Heart left ventricle (tissue), 16 donors: ENCODE measurements around the gene SOX30. TPM values are rescaled to one million over a fixed set of nuclear protein-coding genes. Genes with fewer than 3 reads are reported as not detected.

Experiments
- ATAC-seq, 4 donors: fragments of 200-7000 bp; cut with Tn5 transposase; one replicate each; pipeline ENCODE4 v1.9.1; 2020 to 2022; ENCODE audit warnings: moderate library complexity in 4 of 4, mild to moderate bottlenecking in 3 of 4, moderate number of reproducible peaks in 1 of 4
- DNase-seq, 5 donors: peaks; one replicate each; pipeline ENCODE4 v3.0.0-alpha.2; 2020
- H3K27ac ChIP-seq, 12 donors: fragments of 200-600 bp; sonication (generic) in 4 of 12; one replicate each; pipeline versions ENCODE4 v1.5.0 to v1.8.0; 2016 to 2022; ENCODE audit warnings: mild to moderate bottlenecking in 2 of 12
- H3K27me3 ChIP-seq, 9 donors: fragments of 200-600 bp; sonication (generic) in 2 of 9; one replicate each; pipeline versions ENCODE4 v1.5.1 to v1.8.0; 2016 to 2022; ENCODE audit warnings: mild to moderate bottlenecking in 3 of 9
- H3K36me3 ChIP-seq, 9 donors: fragments of 200-600 bp; sonication (generic) in 2 of 9; one replicate each; pipeline versions ENCODE4 v1.5.0 to v1.8.0; 2018 to 2022; ENCODE audit warnings: mild to moderate bottlenecking in 2 of 9
- H3K4me1 ChIP-seq, 12 donors: fragments of 200-600 bp; sonication (generic) in 4 of 12; one replicate each; pipeline versions ENCODE4 v1.5.0 to v1.8.0; 2016 to 2022; ENCODE audit warnings: mild to moderate bottlenecking in 3 of 12
- H3K4me3 ChIP-seq, 12 donors: fragments of 200-600 bp; sonication (generic) in 4 of 12; one replicate each; pipeline versions ENCODE4 v1.5.0 to v1.8.0; 2017 to 2022; ENCODE audit warnings: mild to moderate bottlenecking in 9 of 12, moderate library complexity in 4 of 12
- H3K9me3 ChIP-seq, 12 donors: fragments of 200-600 bp; sonication (generic) in 4 of 12; one replicate each; pipeline versions ENCODE4 v1.5.0 to v1.8.0; 2016 to 2022; ENCODE audit warnings: mild to moderate bottlenecking in 1 of 12
- POLR2A ChIP-seq, 2 donors: fragments of 450-650 bp; IDR thresholded peaks; one replicate each; pipeline ENCODE4 v1.6.1; 2017; ENCODE audit warnings: antibody characterized with exemption in 2 of 2, mild to moderate bottlenecking in 2 of 2, moderate library complexity in 2 of 2
- WGBS, 4 donors: extraction: QIAGEN DNeasy Blood & Tissue Kit in 2 of 4; methylation state at CpG; one replicate each; pipeline versions ENCODE4 v1.1.5 to v1.1.7; 2013 to 2018; 5-methylcytosine and 5-hydroxymethylcytosine counted together
- intact Hi-C, 10 donors: fragments of 100-400 bp; cut with DNase I; formaldehyde crosslinking; loops; one replicate each; pipeline versions ENCODE4 v1.11.1 to v1.14.2; 2022
- polyA plus RNA-seq, 2 donors: library from polyadenylated mRNA; stranded (reverse); fragments of 200-250 nt; gene quantifications; one replicate each; pipeline ENCODE4 v1.2.3, GENCODE V29; 2013
- total RNA-seq, 9 donors: library from RNA; depleted of rRNA in 2 of 9; stranded (reverse); fragments of >200 nt in 2 of 9; fragmentation: NEBNext Ultra II Directional in 3 of 9; extraction: Animal tissue kit (Norgen Biotek cat#: 25700) in 3 of 9; gene quantifications; one replicate each; pipeline versions ENCODE4 v1.1.0 to v1.2.4, GENCODE V29; 2016 to 2023
- TF ChIP-seq, protein P1 (sequence below), 12 donors: fragments of 200-600 bp; sonication (generic) in 4 of 12; IDR thresholded peaks; one replicate each; pipeline versions ENCODE4 v1.5.0 to v1.8.0; 2018 to 2022; ENCODE audit warnings: antibody characterized with exemption in 12 of 12, mild to moderate bottlenecking in 5 of 12
- donor health status: ischemic (EF 13 %, LVEDD 7.1; RV severe dilation, severe dysfunction).
- donor health status: healthy with polysubstance abuse.
- donor health status: DM: no; HTN: yes; CAD: no.
- donor health status: DM: no; HTN: no; CAD: no.
- donor health status: ischemic (EF 25% LVEDD 6.9; RV normal size, moderate dysfunction).
- donor health status: ischemic (EF 25% LVEDD 5.7; RV mildly dilated, moderate dysfunction).
- donor health status: healthy.
- donor health status: DM: yes; HTN: yes; CAD: no.
- donor health status: ischemic (EF 35%, LVEDD 5.7; RV mildly dilated, moderate dysfunction).
- donor health status: nonischemic (EF 11% LVEDD 7.7; RV severe dilation, severe dysfunction).
- donor health status: DM: yes; HTN: yes; CAD: no.
- donor health status: PGD.
- donor health status: ischemic (EF 29% LVEDD 5.4; RV normal size, mild dysfunction).
- donor health status: nonischemic (EF 23%, LVEDD 6.1; RV moderate dilation, normal function).

Gene SOX30
- total and polyA plus RNA-seq, 11 donors: 0.08 to 0.48 (median 0.14) TPM; not detected in 5

DNA sequence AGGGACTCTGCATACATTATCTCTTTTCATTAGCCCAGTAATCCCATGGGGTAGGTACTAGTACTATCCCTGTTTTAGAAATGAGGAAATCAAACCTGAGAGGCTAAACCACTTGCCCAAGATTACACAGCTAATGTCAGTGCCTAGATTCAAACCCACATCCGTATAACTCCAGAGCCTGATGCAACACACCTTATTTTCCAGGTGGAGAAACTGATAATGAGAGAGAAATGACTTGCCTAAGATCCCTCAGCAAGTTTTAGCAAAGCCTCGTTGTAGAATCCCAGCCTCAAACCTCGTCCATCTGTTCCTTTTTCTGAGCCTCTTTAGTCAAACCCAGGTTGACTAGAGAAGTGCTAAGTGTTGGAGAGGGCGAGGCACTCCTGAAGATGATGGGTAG, 75.6 kb downstream of the SOX30 start:
- no peak for ATAC-seq
- H3K27ac ChIP-seq: peak overlapping the region in 1 of 12 donors; percentile 93
- intact Hi-C loops: loop anchor here in 3 of 10 donors (5.0 to 10.0 kb wide), 5 partner anchors 59 to 141 kb away; no protein-coding TSS in a partner anchor
- peaks cover 0 to 41% (median 15%) of the 10 kb centered on the region in 12 donors for H3K4me1 ChIP-seq
- H3K27me3 ChIP-seq: peaks cover 0 to 14% (median 0%) of the 10 kb centered on the region in 9 donors
- H3K4me3 ChIP-seq: no peak overlapping the region
- no peaks in the 10 kb centered on the region for H3K36me3 ChIP-seq
- WGBS, 4 donors: 82 to 97% (median 88%) methylated on average over 4 of the region's 4 CpGs
- TF ChIP-seq, protein P1, sequence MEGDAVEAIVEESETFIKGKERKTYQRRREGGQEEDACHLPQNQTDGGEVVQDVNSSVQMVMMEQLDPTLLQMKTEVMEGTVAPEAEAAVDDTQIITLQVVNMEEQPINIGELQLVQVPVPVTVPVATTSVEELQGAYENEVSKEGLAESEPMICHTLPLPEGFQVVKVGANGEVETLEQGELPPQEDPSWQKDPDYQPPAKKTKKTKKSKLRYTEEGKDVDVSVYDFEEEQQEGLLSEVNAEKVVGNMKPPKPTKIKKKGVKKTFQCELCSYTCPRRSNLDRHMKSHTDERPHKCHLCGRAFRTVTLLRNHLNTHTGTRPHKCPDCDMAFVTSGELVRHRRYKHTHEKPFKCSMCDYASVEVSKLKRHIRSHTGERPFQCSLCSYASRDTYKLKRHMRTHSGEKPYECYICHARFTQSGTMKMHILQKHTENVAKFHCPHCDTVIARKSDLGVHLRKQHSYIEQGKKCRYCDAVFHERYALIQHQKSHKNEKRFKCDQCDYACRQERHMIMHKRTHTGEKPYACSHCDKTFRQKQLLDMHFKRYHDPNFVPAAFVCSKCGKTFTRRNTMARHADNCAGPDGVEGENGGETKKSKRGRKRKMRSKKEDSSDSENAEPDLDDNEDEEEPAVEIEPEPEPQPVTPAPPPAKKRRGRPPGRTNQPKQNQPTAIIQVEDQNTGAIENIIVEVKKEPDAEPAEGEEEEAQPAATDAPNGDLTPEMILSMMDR (IDR thresholded peaks at IDR 0.05): no peak
- TF ChIP-seq POLR2A (IDR thresholded peaks at IDR 0.05): no peak
- DNase-seq: no peak
- H3K9me3 ChIP-seq: no peaks in the 10 kb centered on the region

Other genes starting within 250 kb of the SOX30 start
- under 1 TPM in 3 of 9 donors, not detected in 6; 0.07 to 0.33 (median 0.12) TPM for gene NIPAL4, start 192.2 kb downstream of the SOX30 start, total RNA-seq
- under 1 TPM in 1 of 2 donors, not detected in 1; 0.68 TPM for gene NIPAL4, start 192.2 kb downstream of the SOX30 start, polyA plus RNA-seq
- gene ADAM19, start 76.7 kb downstream of the SOX30 start, total RNA-seq: 10 to 100 TPM in 7 of 9 donors, 1 to 10 TPM in 2; 6.5 to 47.6 (median 19.0) TPM
- gene ADAM19, start 76.7 kb downstream of the SOX30 start, polyA plus RNA-seq: 10 to 100 TPM in 1 of 2 donors, 1 to 10 TPM in 1; 7.5 to 29.2 TPM
- gene C5orf52, start 19.1 kb upstream of the SOX30 start, total RNA-seq: not detected
- gene C5orf52, start 19.1 kb upstream of the SOX30 start, polyA plus RNA-seq: not detected
- gene THG1L, start 79.0 kb upstream of the SOX30 start, total RNA-seq: 1 to 10 TPM; 3.7 to 8.5 (median 5.0) TPM
- gene THG1L, start 79.0 kb upstream of the SOX30 start, polyA plus RNA-seq: 1 to 10 TPM; 5.4 to 7.5 TPM
- gene LSM11, start 91.3 kb upstream of the SOX30 start, total RNA-seq: 1 to 10 TPM in 8 of 9 donors, under 1 TPM in 1; 0.97 to 3.1 (median 1.9) TPM
- 1 to 10 TPM in 1 of 2 donors, under 1 TPM in 1; 0.42 to 2.9 TPM for gene LSM11, start 91.3 kb upstream of the SOX30 start, polyA plus RNA-seq
- 10 to 100 TPM; 40.1 to 84.8 (median 51.2) TPM for gene CLINT1, start 206.7 kb upstream of the SOX30 start, total RNA-seq
- gene CLINT1, start 206.7 kb upstream of the SOX30 start, polyA plus RNA-seq: 10 to 100 TPM; 13.0 to 41.9 TPM